ENCODE measurements around the gene SCMH1.
A peak's percentile ranks its signal among the peaks of the same experiment; 100 is the strongest.

Gene SCMH1

DNA sequence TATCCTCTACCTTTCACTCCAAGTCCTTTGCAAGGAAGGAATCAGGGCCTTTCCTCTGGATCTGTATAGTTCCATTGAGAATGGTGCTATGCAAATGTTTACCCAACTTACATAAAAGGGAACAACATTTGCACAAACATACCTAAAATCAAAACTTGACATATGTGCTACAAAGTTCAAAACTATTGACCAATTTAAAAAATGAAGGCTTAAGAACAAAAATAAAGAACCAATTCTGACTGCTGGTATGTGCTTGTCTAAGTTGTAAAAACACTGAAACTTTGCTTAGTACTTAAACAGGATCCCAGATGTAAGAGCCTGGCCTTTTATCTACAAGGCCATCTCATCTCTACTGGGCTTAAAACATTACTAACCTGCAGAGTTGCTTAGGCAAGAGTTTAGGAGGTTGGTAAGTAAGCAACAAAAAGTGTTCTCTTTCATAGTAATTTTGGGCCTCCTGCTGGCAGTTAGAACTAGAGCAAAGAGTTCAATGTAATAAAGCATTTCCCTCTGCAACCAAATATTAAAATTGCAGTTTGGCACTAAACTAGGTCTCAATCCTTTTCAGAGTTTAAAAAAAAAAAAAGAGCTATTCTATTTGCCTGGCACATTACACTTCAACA is 2.0 kb downstream of the SCMH1 start (continued):
- TF ChIP-seq MZF1 (tag by site-specific recombination; IDR thresholded peaks at IDR 0.05; ENCODE audit: borderline replicate concordance) = no peak
- TF ChIP-seq ZBTB17 (tag by site-specific recombination; IDR thresholded peaks at IDR 0.05) = peak; percentile 32; the same call in 1 of the 2 replicates
- TF ChIP-seq, protein P1, sequence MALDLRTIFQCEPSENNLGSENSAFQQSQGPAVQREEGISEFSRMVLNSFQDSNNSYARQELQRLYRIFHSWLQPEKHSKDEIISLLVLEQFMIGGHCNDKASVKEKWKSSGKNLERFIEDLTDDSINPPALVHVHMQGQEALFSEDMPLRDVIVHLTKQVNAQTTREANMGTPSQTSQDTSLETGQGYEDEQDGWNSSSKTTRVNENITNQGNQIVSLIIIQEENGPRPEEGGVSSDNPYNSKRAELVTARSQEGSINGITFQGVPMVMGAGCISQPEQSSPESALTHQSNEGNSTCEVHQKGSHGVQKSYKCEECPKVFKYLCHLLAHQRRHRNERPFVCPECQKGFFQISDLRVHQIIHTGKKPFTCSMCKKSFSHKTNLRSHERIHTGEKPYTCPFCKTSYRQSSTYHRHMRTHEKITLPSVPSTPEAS (tag by site-specific recombination; IDR thresholded peaks at IDR 0.05) = no peak
- TF ChIP-seq, protein P2, sequence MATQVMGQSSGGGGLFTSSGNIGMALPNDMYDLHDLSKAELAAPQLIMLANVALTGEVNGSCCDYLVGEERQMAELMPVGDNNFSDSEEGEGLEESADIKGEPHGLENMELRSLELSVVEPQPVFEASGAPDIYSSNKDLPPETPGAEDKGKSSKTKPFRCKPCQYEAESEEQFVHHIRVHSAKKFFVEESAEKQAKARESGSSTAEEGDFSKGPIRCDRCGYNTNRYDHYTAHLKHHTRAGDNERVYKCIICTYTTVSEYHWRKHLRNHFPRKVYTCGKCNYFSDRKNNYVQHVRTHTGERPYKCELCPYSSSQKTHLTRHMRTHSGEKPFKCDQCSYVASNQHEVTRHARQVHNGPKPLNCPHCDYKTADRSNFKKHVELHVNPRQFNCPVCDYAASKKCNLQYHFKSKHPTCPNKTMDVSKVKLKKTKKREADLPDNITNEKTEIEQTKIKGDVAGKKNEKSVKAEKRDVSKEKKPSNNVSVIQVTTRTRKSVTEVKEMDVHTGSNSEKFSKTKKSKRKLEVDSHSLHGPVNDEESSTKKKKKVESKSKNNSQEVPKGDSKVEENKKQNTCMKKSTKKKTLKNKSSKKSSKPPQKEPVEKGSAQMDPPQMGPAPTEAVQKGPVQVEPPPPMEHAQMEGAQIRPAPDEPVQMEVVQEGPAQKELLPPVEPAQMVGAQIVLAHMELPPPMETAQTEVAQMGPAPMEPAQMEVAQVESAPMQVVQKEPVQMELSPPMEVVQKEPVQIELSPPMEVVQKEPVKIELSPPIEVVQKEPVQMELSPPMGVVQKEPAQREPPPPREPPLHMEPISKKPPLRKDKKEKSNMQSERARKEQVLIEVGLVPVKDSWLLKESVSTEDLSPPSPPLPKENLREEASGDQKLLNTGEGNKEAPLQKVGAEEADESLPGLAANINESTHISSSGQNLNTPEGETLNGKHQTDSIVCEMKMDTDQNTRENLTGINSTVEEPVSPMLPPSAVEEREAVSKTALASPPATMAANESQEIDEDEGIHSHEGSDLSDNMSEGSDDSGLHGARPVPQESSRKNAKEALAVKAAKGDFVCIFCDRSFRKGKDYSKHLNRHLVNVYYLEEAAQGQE (tag by site-specific recombination; IDR thresholded peaks at IDR 0.05) = no peak
- TF ChIP-seq ZNF341 (tag by site-specific recombination; IDR thresholded peaks at IDR 0.05; ENCODE audit: low read depth) = peak; percentile 43; the same call in 1 of the 2 replicates

DNA sequence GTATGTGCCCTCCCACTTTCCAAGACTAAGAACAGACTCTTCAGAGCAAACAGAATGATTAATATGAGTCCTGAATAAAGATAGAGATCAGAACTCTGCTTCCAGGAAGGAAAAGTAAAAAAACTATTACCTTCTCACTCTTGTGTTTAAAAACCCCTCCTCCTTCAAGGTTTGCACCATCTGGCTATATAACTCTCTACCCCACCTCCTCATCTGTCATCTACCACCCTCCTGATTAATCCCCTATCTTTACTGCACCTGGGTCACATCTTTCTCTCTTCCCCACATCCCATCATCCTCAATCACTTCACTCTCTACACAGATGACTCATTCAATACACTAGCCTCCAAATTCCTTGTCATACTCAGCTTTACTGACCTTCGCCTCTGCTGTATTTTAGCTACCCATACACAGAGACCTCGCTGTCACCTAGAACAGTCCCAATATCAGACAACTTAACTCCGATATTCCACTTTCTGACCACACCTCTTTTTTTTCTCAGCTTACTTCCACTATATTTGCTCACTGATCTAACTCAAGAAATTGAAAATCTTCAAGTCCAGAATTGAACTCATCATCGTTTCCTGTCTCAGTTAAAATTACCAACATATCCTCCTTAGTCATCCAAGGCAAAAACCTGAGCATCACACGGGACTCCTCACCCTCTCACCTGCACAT is 3.7 kb downstream of the SCMH1 start:
- no peak overlapping the region for H3K27ac ChIP-seq (ENCODE audit: extremely low read depth, low read depth, low read length)
- H3K9me3 ChIP-seq (ENCODE audit: control insufficient read depth, insufficient read depth, low read depth, low read length) = no peaks in the 10 kb centered on the region
- no peak overlapping the region for H3K4me3 ChIP-seq (ENCODE audit: low read depth, low read length)
- no peaks in the 10 kb centered on the region for H3K36me3 ChIP-seq (ENCODE audit: control insufficient read depth in 2 of 2, insufficient read depth in 1 of 2, low read length in 2 of 2)
- ChIA-PET POLR2A (no interaction called here), CTCF (interaction anchor here (1.0 kb wide), 2 partner anchors 29 to 115 kb away, joined by 3 to 4 read pairs; no protein-coding TSS in a partner anchor)
- H3K4me1 ChIP-seq (ENCODE audit: control insufficient read depth, insufficient read depth, low read length) = 0 out of 2 replicates have a peak, but pooled peaks cover 2% of the 10 kb centered on the region
- TF ChIP-seq ZFP69B (tag by site-specific recombination; IDR thresholded peaks at IDR 0.05) (no peak), ZNF629 (tag by site-specific recombination; IDR thresholded peaks at IDR 0.05) (peak; percentile 76), ZNF146 (tag by site-specific recombination; IDR thresholded peaks at IDR 0.05) (no peak), ZBTB17 (tag by site-specific recombination; IDR thresholded peaks at IDR 0.05) (peak; percentile 93), OVOL3 (tag by site-specific recombination; IDR thresholded peaks at IDR 0.05) (no peak), ZNF366 (tag by site-specific recombination; conservative IDR thresholded peaks at IDR 0.05) (peak; percentile 92), ZNF404 (tag by site-specific recombination; IDR thresholded peaks at IDR 0.05) (no peak), ZNF600 (tag by site-specific recombination; IDR thresholded peaks at IDR 0.05) (peak; percentile 75), ZNF76 (tag by site-specific recombination; IDR thresholded peaks at IDR 0.05; ENCODE audit: borderline replicate concordance, low read depth) (peak; percentile 19; the same call in 1 of the 2 replicates), KLF1 (tag by site-specific recombination; IDR thresholded peaks at IDR 0.05) (peak; percentile 52; the same call in 1 of the 2 replicates), SP2 (tag by site-specific recombination; IDR thresholded peaks at IDR 0.05) (peak; percentile 36), PRDM1 (tag by site-specific recombination; IDR thresholded peaks at IDR 0.05) (peak; percentile 95)
- TF ChIP-seq, protein P3, sequence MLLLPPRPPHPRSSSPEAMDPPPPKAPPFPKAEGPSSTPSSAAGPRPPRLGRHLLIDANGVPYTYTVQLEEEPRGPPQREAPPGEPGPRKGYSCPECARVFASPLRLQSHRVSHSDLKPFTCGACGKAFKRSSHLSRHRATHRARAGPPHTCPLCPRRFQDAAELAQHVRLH (tag by site-specific recombination; IDR thresholded peaks at IDR 0.05) = 0 out of 2 replicates have a peak, but pooled peaks have one; percentile 12
- TF ChIP-seq, protein P4, sequence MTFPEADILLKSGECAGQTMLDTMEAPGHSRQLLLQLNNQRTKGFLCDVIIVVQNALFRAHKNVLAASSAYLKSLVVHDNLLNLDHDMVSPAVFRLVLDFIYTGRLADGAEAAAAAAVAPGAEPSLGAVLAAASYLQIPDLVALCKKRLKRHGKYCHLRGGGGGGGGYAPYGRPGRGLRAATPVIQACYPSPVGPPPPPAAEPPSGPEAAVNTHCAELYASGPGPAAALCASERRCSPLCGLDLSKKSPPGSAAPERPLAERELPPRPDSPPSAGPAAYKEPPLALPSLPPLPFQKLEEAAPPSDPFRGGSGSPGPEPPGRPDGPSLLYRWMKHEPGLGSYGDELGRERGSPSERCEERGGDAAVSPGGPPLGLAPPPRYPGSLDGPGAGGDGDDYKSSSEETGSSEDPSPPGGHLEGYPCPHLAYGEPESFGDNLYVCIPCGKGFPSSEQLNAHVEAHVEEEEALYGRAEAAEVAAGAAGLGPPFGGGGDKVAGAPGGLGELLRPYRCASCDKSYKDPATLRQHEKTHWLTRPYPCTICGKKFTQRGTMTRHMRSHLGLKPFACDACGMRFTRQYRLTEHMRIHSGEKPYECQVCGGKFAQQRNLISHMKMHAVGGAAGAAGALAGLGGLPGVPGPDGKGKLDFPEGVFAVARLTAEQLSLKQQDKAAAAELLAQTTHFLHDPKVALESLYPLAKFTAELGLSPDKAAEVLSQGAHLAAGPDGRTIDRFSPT (tag by site-specific recombination; IDR thresholded peaks at IDR 0.05) = peak; percentile 34; the same call in 1 of the 2 replicates
- TF ChIP-seq, protein P5, sequence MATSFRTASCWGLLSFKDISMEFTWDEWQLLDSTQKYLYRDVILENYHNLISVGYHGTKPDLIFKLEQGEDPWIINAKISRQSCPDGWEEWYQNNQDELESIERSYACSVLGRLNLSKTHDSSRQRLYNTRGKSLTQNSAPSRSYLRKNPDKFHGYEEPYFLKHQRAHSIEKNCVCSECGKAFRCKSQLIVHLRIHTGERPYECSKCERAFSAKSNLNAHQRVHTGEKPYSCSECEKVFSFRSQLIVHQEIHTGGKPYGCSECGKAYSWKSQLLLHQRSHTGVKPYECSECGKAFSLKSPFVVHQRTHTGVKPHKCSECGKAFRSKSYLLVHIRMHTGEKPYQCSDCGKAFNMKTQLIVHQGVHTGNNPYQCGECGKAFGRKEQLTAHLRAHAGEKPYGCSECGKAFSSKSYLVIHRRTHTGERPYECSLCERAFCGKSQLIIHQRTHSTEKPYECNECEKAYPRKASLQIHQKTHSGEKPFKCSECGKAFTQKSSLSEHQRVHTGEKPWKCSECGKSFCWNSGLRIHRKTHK (tag by site-specific recombination; IDR thresholded peaks at IDR 0.05) = no peak
- TF ChIP-seq, protein P6, sequence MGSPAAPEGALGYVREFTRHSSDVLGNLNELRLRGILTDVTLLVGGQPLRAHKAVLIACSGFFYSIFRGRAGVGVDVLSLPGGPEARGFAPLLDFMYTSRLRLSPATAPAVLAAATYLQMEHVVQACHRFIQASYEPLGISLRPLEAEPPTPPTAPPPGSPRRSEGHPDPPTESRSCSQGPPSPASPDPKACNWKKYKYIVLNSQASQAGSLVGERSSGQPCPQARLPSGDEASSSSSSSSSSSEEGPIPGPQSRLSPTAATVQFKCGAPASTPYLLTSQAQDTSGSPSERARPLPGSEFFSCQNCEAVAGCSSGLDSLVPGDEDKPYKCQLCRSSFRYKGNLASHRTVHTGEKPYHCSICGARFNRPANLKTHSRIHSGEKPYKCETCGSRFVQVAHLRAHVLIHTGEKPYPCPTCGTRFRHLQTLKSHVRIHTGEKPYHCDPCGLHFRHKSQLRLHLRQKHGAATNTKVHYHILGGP (tag by site-specific recombination; IDR thresholded peaks at IDR 0.05) = no peak
- TF ChIP-seq, protein P7, sequence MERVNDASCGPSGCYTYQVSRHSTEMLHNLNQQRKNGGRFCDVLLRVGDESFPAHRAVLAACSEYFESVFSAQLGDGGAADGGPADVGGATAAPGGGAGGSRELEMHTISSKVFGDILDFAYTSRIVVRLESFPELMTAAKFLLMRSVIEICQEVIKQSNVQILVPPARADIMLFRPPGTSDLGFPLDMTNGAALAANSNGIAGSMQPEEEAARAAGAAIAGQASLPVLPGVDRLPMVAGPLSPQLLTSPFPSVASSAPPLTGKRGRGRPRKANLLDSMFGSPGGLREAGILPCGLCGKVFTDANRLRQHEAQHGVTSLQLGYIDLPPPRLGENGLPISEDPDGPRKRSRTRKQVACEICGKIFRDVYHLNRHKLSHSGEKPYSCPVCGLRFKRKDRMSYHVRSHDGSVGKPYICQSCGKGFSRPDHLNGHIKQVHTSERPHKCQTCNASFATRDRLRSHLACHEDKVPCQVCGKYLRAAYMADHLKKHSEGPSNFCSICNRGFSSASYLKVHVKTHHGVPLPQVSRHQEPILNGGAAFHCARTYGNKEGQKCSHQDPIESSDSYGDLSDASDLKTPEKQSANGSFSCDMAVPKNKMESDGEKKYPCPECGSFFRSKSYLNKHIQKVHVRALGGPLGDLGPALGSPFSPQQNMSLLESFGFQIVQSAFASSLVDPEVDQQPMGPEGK (tag by site-specific recombination; IDR thresholded peaks at IDR 0.05) = no peak; the same call in 1 of the 2 replicates
